Activated CD4-positive, alpha-beta memory T cell treated with anti-CD3 and anti-CD28 coated beads for 36 hours (primary cell): ENCODE data around the gene NDUFS3. TPM values are rescaled to one million over a fixed set of nuclear protein-coding genes. Genes with fewer than 3 reads are reported as not detected.
"Not testable (repeated sequence)": the region's sequence is repeated elsewhere in the genome, so short reads cannot be mapped to it uniquely, and the experiment has no call there.

Experiments
- CTCF ChIA-PET: fragments of 350-600 bp; sonication (Branson Sonifier 250); formaldehyde crosslinking; loops from one replicate; lab custom pipeline; 2021; ENCODE audit warnings: antibody characterized with exemption, inconsistent platforms; lab: Charles Lee
- POLR2A ChIA-PET: fragments of 350-600 bp; sonication (Branson Sonifier 250); formaldehyde crosslinking; loops from one replicate; lab custom pipeline; 2021; ENCODE audit warnings: antibody characterized with exemption; lab: Charles Lee
- DNase-seq: peaks from one replicate; pipeline ENCODE4 v3.0.0-alpha.2; 2020
- H3K27ac Mint-ChIP-seq: one replicate; pipeline ENCODE4 v1.8.0; 2021; ENCODE audit warnings: mixed read lengths
- H3K27me3 Mint-ChIP-seq: one replicate; pipeline ENCODE4 v1.8.0; 2021; ENCODE audit warnings: mixed read lengths
- H3K36me3 Mint-ChIP-seq: one replicate; pipeline ENCODE4 v1.8.0; 2021; ENCODE audit warnings: mixed read lengths
- H3K4me1 Mint-ChIP-seq: one replicate; pipeline ENCODE4 v1.8.0; 2021; ENCODE audit warnings: low read depth, mixed read lengths
- H3K4me3 Mint-ChIP-seq: one replicate; pipeline ENCODE4 v1.8.0; 2021; ENCODE audit warnings: mild to moderate bottlenecking, mixed read lengths
- H3K9me3 Mint-ChIP-seq: one replicate; pipeline ENCODE4 v1.8.0; 2021; ENCODE audit warnings: mixed read lengths
- intact Hi-C: fragments of 100-400 bp; cut with micrococcal nuclease; formaldehyde crosslinking; loops from one replicate; pipeline ENCODE4 v1.15.1; 2023
- total RNA-seq, 2 experiments: library from RNA; stranded (reverse); gene quantifications; one replicate each; pipeline ENCODE4 v1.2.3, GENCODE V29; 2021

Gene NDUFS3
- total RNA-seq = 10 to 100 TPM; 94.0 to 94.4 TPM

GRCh38 chr11:47578524-47579494 is at the start of gene NDUFS3, which contains the start of gene KBTBD4:
TSS of gene NDUFS3 (plus strand) at chr11:47579074. CDS start at chr11:47579092, 18 bp downstream.
TSS of gene KBTBD4 (minus strand) at chr11:47578970. CDS start at chr11:47578951, 19 bp downstream.
- Mint-ChIP-seq H3K27ac (peak within 1 kb of the TSS; percentile 93), H3K36me3 (peaks cover 39% of the 10 kb centered on the region), H3K4me3 (peak within 1 kb of the TSS; percentile 94), H3K9me3 (no peaks in the 10 kb centered on the region), H3K27me3 (peaks cover 1% of the 10 kb centered on the region), H3K4me1 (peaks cover 32% of the 10 kb centered on the region)
- POLR2A ChIA-PET = interaction anchor here (0.6 to 3.9 kb wide), 9 partner anchors 10 to 269 kb away, joined by 3 to 33 read pairs (median 3); partner anchors contain the start of genes C1QTNF4, NUP160 and PTPMT1
- DNase-seq = peak; percentile 93
- CTCF ChIA-PET = interaction anchor here (0.7 to 2.8 kb wide), 3 partner anchors 26 to 206 kb away, joined by 3 to 9 read pairs (median 4); partner anchors contain the start of gene CELF1
- intact Hi-C loops = loop anchor here (1.0 to 5.0 kb wide), 5 partner anchors 26 to 188 kb away; partner anchors contain the start of genes AGBL2, CELF1, FNBP4 and MTCH2

- Mint-ChIP-seq H3K27me3 (no peaks in the 10 kb centered on the region), H3K9me3 (no peaks in the 10 kb centered on the region), H3K4me1 (peaks cover 54% of the 10 kb centered on the region), H3K4me3 (no peak overlapping the region), H3K27ac (peak overlapping the region; percentile 33), H3K36me3 (peaks cover under 1% of the 10 kb centered on the region)
- ChIA-PET POLR2A (no interaction called here), CTCF (interaction anchor here (1.8 kb wide), 1 partner anchor 10 kb away, joined by 4 read pairs; no protein-coding TSS in a partner anchor)
- intact Hi-C loops = no loop called here
- DNase-seq = no peak
Measured at GRCh38 chr11:47529951-47530350, 48.9 kb upstream of the NDUFS3 start.

GRCh38 chr11:47530721-47531120 is 48.2 kb upstream of the NDUFS3 start:
- H3K4me3 Mint-ChIP-seq, intact Hi-C loops, H3K36me3 Mint-ChIP-seq, H3K9me3 Mint-ChIP-seq, DNase-seq, POLR2A ChIA-PET, H3K27me3 Mint-ChIP-seq: not testable (repeated sequence)
- Mint-ChIP-seq H3K4me1 (peaks cover 50% of the 10 kb centered on the region), H3K27ac (peak overlapping the region; percentile 33)
- CTCF ChIA-PET = interaction anchor here (1.0 kb wide), 1 partner anchor 15 kb away, joined by 4 read pairs; no protein-coding TSS in a partner anchor

- Mint-ChIP-seq H3K4me1 (peaks cover 43% of the 10 kb centered on the region), H3K27me3 (no peaks in the 10 kb centered on the region), H3K36me3 (peaks cover 5% of the 10 kb centered on the region), H3K9me3 (no peaks in the 10 kb centered on the region), H3K4me3 (no peak overlapping the region), H3K27ac (no peak overlapping the region)
- POLR2A ChIA-PET = interaction anchor here (0.7 to 1.5 kb wide), 2 partner anchors 16 to 33 kb away, joined by 6 to 8 read pairs; no protein-coding TSS in a partner anchor
- DNase-seq = no peak
- CTCF ChIA-PET = interaction anchor here (1.0 to 1.1 kb wide), 2 partner anchors 16 to 22 kb away, joined by 3 to 4 read pairs; partner anchors contain the start of gene CELF1
- intact Hi-C loops = no loop called here
Measured at GRCh38 chr11:47531666-47532065, 47.2 kb upstream of the NDUFS3 start.

GRCh38 chr11:47532597-47533213 is 46.2 kb upstream of the NDUFS3 start:
- intact Hi-C loops = no loop called here
- H3K27me3 Mint-ChIP-seq = no peaks in the 10 kb centered on the region
- CTCF ChIA-PET = interaction anchor here (1.1 kb wide), 1 partner anchor 20 kb away, joined by 3 read pairs; the partner anchor contains the start of gene CELF1
- peaks cover 5% of the 10 kb centered on the region for H3K36me3 Mint-ChIP-seq
- H3K4me3 Mint-ChIP-seq = no peak overlapping the region
- H3K9me3 Mint-ChIP-seq = no peaks in the 10 kb centered on the region
- peaks cover 43% of the 10 kb centered on the region for H3K4me1 Mint-ChIP-seq
- POLR2A ChIA-PET = interaction anchor here (1.5 to 1.7 kb wide), 2 partner anchors 8 to 17 kb away, joined by 5 to 8 read pairs; no protein-coding TSS in a partner anchor
- DNase-seq = no peak
- no peak overlapping the region for H3K27ac Mint-ChIP-seq

- Mint-ChIP-seq H3K4me1 (peaks cover 44% of the 10 kb centered on the region), H3K36me3 (peaks cover 7% of the 10 kb centered on the region)
- CTCF ChIA-PET = no interaction called here
Measured at GRCh38 chr11:47533690-47534151, 45.2 kb upstream of the NDUFS3 start.

GRCh38 chr11:47534704-47535251 is 44.1 kb upstream of the NDUFS3 start:
- ChIA-PET CTCF (interaction anchor here (1.3 kb wide), 1 partner anchor 161 kb away, joined by 3 read pairs; no protein-coding TSS in a partner anchor), POLR2A (interaction anchor here (0.5 to 1.7 kb wide), 2 partner anchors 10 to 225 kb away, joined by 5 to 6 read pairs; no protein-coding TSS in a partner anchor)
- no peak for DNase-seq
- intact Hi-C loops = no loop called here
- H3K4me3 Mint-ChIP-seq = no peak overlapping the region
- H3K36me3 Mint-ChIP-seq = peaks cover 9% of the 10 kb centered on the region
- H3K4me1 Mint-ChIP-seq = peaks cover 53% of the 10 kb centered on the region
- H3K9me3 Mint-ChIP-seq = no peaks in the 10 kb centered on the region
- no peak overlapping the region for H3K27ac Mint-ChIP-seq
- H3K27me3 Mint-ChIP-seq = no peaks in the 10 kb centered on the region

More at GRCh38 chr11:47533690-47534151, 45.2 kb upstream of the NDUFS3 start:
- Mint-ChIP-seq H3K4me3 (no peak overlapping the region), H3K9me3 (no peaks in the 10 kb centered on the region), H3K27ac (no peak overlapping the region), H3K27me3 (no peaks in the 10 kb centered on the region)
- intact Hi-C loops = no loop called here
- no peak for DNase-seq
- POLR2A ChIA-PET = interaction anchor here (0.6 to 1.7 kb wide), 2 partner anchors 9 to 10 kb away, joined by 4 to 5 read pairs; no protein-coding TSS in a partner anchor

- H3K4me3 Mint-ChIP-seq = no peak overlapping the region
- H3K4me1 Mint-ChIP-seq = peaks cover 61% of the 10 kb centered on the region
- H3K36me3 Mint-ChIP-seq = peaks cover 10% of the 10 kb centered on the region
- H3K27me3 Mint-ChIP-seq = no peaks in the 10 kb centered on the region
- POLR2A ChIA-PET = interaction anchor here (0.9 kb wide), 1 partner anchor 18 kb away, joined by 3 read pairs; no protein-coding TSS in a partner anchor
- no peak overlapping the region for H3K27ac Mint-ChIP-seq
- CTCF ChIA-PET = interaction anchor here (0.5 to 1.3 kb wide), 3 partner anchors 15 to 30 kb away, joined by 3 to 4 read pairs (median 3); no protein-coding TSS in a partner anchor
- no peaks in the 10 kb centered on the region for H3K9me3 Mint-ChIP-seq
- intact Hi-C loops = no loop called here
- no peak for DNase-seq
Measured at GRCh38 chr11:47536915-47537314, 42.0 kb upstream of the NDUFS3 start.

- peaks cover 65% of the 10 kb centered on the region for H3K4me1 Mint-ChIP-seq
- no peaks in the 10 kb centered on the region for H3K9me3 Mint-ChIP-seq
- intact Hi-C loops = no loop called here
- ChIA-PET POLR2A (interaction anchor here (0.6 to 3.3 kb wide), 6 partner anchors 13 to 324 kb away, joined by 3 to 17 read pairs (median 8); partner anchors contain the start of genes CELF1 and DDB2), CTCF (interaction anchor here (1.5 to 4.8 kb wide), 3 partner anchors 13 to 48 kb away, joined by 4 to 29 read pairs (median 5); partner anchors contain the start of gene CELF1)
- DNase-seq = no peak
- no peaks in the 10 kb centered on the region for H3K27me3 Mint-ChIP-seq
- peaks cover 10% of the 10 kb centered on the region for H3K36me3 Mint-ChIP-seq
- peak overlapping the region; percentile 87 for H3K27ac Mint-ChIP-seq
- H3K4me3 Mint-ChIP-seq = no peak overlapping the region
Measured at GRCh38 chr11:47538741-47539565, 39.9 kb upstream of the NDUFS3 start.

- peaks cover 10% of the 10 kb centered on the region for H3K36me3 Mint-ChIP-seq
- intact Hi-C loops = loop anchor here (1.0 to 2.0 kb wide), 3 partner anchors 13 to 24 kb away; no protein-coding TSS in a partner anchor
- H3K4me3 Mint-ChIP-seq = no peak overlapping the region
- no peaks in the 10 kb centered on the region for H3K9me3 Mint-ChIP-seq
- peaks cover 70% of the 10 kb centered on the region for H3K4me1 Mint-ChIP-seq
- ChIA-PET POLR2A (interaction anchor here (0.8 to 3.3 kb wide), 7 partner anchors 12 to 325 kb away, joined by 3 to 17 read pairs (median 3); partner anchors contain the start of genes CELF1 and DDB2), CTCF (interaction anchor here (1.1 to 4.8 kb wide), 7 partner anchors 11 to 49 kb away, joined by 3 to 29 read pairs (median 5); partner anchors contain the start of gene CELF1)
- H3K27ac Mint-ChIP-seq = peak overlapping the region; percentile 87
- H3K27me3 Mint-ChIP-seq = no peaks in the 10 kb centered on the region
- no peak for DNase-seq
Measured at GRCh38 chr11:47539681-47540039, 39.2 kb upstream of the NDUFS3 start.
